ENCODE measurements around the gene CXCL17.
"Not testable (repeated sequence)": the region's sequence is repeated elsewhere in the genome, so short reads cannot be mapped to it uniquely, and the experiment has no call there.

The CXCL17 gene

GRCh38 chr19:42442833-42443232 lies at the start of gene CXCL17:
Gene CXCL17, minus strand, starts transcription at chr19:42442946. Its CDS starts 114 bp downstream, at chr19:42442832.
- DNase-seq = no peak

GRCh38 chr19:42488783-42489521 lies 46.2 kb upstream of the CXCL17 start:
- DNase-seq = no peak

GRCh38 chr19:42487798-42488178 lies 45.0 kb upstream of the CXCL17 start:
- DNase-seq = no peak

- DNase-seq = no peak
Measured at GRCh38 chr19:42487032-42487797, 44.5 kb upstream of the CXCL17 start.

GRCh38 chr19:42485036-42485435 lies 42.3 kb upstream of the CXCL17 start:
- not testable (repeated sequence) for DNase-seq

- DNase-seq = no peak
Measured at GRCh38 chr19:42480335-42481095, 37.8 kb upstream of the CXCL17 start.

GRCh38 chr19:42479736-42480135 lies 37.0 kb upstream of the CXCL17 start:
- no peak for DNase-seq

GRCh38 chr19:42478765-42479311 lies 36.1 kb upstream of the CXCL17 start:
- no peak for DNase-seq

- DNase-seq = no peak
Measured at GRCh38 chr19:42477933-42478332, 35.2 kb upstream of the CXCL17 start.

GRCh38 chr19:42477117-42477516 lies 34.4 kb upstream of the CXCL17 start:
- no peak for DNase-seq

GRCh38 chr19:42475366-42475765 lies 32.6 kb upstream of the CXCL17 start:
- no peak for DNase-seq

GRCh38 chr19:42474743-42475142 lies 32.0 kb upstream of the CXCL17 start:
- DNase-seq = no peak

GRCh38 chr19:42473686-42474085 lies 30.9 kb upstream of the CXCL17 start:
- no peak for DNase-seq

GRCh38 chr19:42472402-42473147 lies 29.8 kb upstream of the CXCL17 start:
- no peak for DNase-seq

- DNase-seq = no peak
Measured at GRCh38 chr19:42471554-42472249, 29.0 kb upstream of the CXCL17 start.

- no peak for DNase-seq
Measured at GRCh38 chr19:42469311-42470235, 26.8 kb upstream of the CXCL17 start.

- no peak for DNase-seq
Measured at GRCh38 chr19:42468273-42468796, 25.6 kb upstream of the CXCL17 start.

- no peak for DNase-seq
Measured at GRCh38 chr19:42467183-42467760, 24.5 kb upstream of the CXCL17 start.

GRCh38 chr19:42466521-42467182 lies 23.9 kb upstream of the CXCL17 start:
- no peak for DNase-seq
